H9 (cell line): Measurements from ENCODE around the gene CREB1. TPM values are rescaled to one million over a fixed set of nuclear protein-coding genes. Genes with fewer than 3 reads are reported as not detected.

Experiments
- DNase-seq: peaks from one replicate; pipeline ENCODE4 v3.0.0-alpha.2; 2017
- H2AFZ ChIP-seq: one replicate; pipeline ENCODE4 v1.6.1; 2013; ENCODE audit warnings: mild to moderate bottlenecking, low read length, control low read depth, moderate library complexity
- H2AK5ac ChIP-seq: 2 replicates; pipeline ENCODE4 v1.6.1; 2013; ENCODE audit warnings: low read length, control low read depth, mixed read lengths; ENCODE audit not compliant: insufficient read length
- H2BK120ac ChIP-seq: one replicate; pipeline ENCODE4 v1.6.1; 2013; ENCODE audit warnings: low read depth, mild to moderate bottlenecking, low read length, control low read depth, inconsistent platforms; ENCODE audit not compliant: poor library complexity, severe bottlenecking
- H2BK12ac ChIP-seq: 2 replicates; pipeline ENCODE4 v1.6.1; 2013; ENCODE audit warnings: low read length, control low read depth, mixed read lengths, low read depth; ENCODE audit not compliant: insufficient read length
- H2BK15ac ChIP-seq: 2 replicates; pipeline ENCODE4 v1.6.1; 2013; ENCODE audit warnings: low read depth, low read length, control low read depth
- H2BK20ac ChIP-seq: one replicate; pipeline ENCODE4 v1.6.1; 2013; ENCODE audit warnings: low read depth, mild to moderate bottlenecking, low read length, control low read depth, inconsistent platforms; ENCODE audit not compliant: poor library complexity, severe bottlenecking
- H2BK5ac ChIP-seq: 2 replicates; pipeline ENCODE4 v1.6.1; 2013; ENCODE audit warnings: low read length, control low read depth, mixed read lengths; ENCODE audit not compliant: insufficient read length
- H3K14ac ChIP-seq: 2 replicates; pipeline ENCODE4 v1.6.1; 2013; ENCODE audit warnings: low read length, control low read depth; ENCODE audit not compliant: insufficient read depth
- H3K18ac ChIP-seq: 2 replicates; pipeline ENCODE4 v1.6.1; 2013; ENCODE audit warnings: low read depth, mild to moderate bottlenecking, mixed read lengths, low read length, control low read depth; ENCODE audit not compliant: insufficient read length
- H3K23ac ChIP-seq: 2 replicates; pipeline ENCODE4 v1.6.1; 2013; ENCODE audit warnings: low read length, control low read depth, mixed read lengths, low read depth; ENCODE audit not compliant: insufficient read length
- H3K23me2 ChIP-seq: 2 replicates; pipeline ENCODE4 v1.6.1; 2013; ENCODE audit warnings: low read depth, mild to moderate bottlenecking, mixed read lengths, low read length, control low read depth; ENCODE audit not compliant: insufficient read length, poor library complexity, severe bottlenecking
- H3K27ac ChIP-seq: 2 replicates; pipeline ENCODE4 v1.5.1; 2013; ENCODE audit warnings: low read length, control low read depth, mixed read lengths, low read depth; ENCODE audit not compliant: insufficient read length
- H3K27me3 ChIP-seq: 2 replicates; pipeline ENCODE4 v1.6.1; 2013; ENCODE audit warnings: low read length, control low read depth, inconsistent platforms; ENCODE audit not compliant: insufficient read depth
- H3K4ac ChIP-seq: 2 replicates; pipeline ENCODE4 v1.6.1; 2013; ENCODE audit warnings: low read depth, mild to moderate bottlenecking, control low read depth, inconsistent platforms, low read length, moderate library complexity
- H3K4me1 ChIP-seq: 2 replicates; pipeline ENCODE4 v1.6.1; 2013; ENCODE audit warnings: low read length, control low read depth, inconsistent platforms; ENCODE audit not compliant: insufficient read depth
- H3K4me2 ChIP-seq: 2 replicates; pipeline ENCODE4 v1.6.1; 2013; ENCODE audit warnings: low read length, control low read depth, mixed read lengths; ENCODE audit not compliant: insufficient read length, insufficient read depth
- H3K56ac ChIP-seq: 2 replicates; pipeline ENCODE4 v1.6.1; 2013; ENCODE audit warnings: low read depth, mild to moderate bottlenecking, mixed read lengths, low read length, control low read depth; ENCODE audit not compliant: insufficient read length
- H3K79me1 ChIP-seq: 2 replicates; pipeline ENCODE4 v1.6.1; 2013; ENCODE audit warnings: low read depth, mild to moderate bottlenecking, moderate library complexity, low read length, control low read depth, inconsistent platforms; ENCODE audit not compliant: insufficient read depth, poor library complexity, severe bottlenecking
- H3K79me2 ChIP-seq: 2 replicates; pipeline ENCODE4 v1.6.1; 2013; ENCODE audit warnings: low read length, control low read depth, inconsistent platforms; ENCODE audit not compliant: insufficient read depth
- H3K9ac ChIP-seq: 2 replicates; pipeline ENCODE4 v1.6.1; 2013; ENCODE audit warnings: low read length, control low read depth, mixed read lengths; ENCODE audit not compliant: insufficient read length; ENCODE audit errors: extremely low read depth
- H3K9me3 ChIP-seq: one replicate; pipeline ENCODE4 v1.6.1; 2013; ENCODE audit warnings: low read depth, low read length, inconsistent platforms; ENCODE audit not compliant: control insufficient read depth
- H3T11ph ChIP-seq: one replicate; pipeline ENCODE4 v1.6.1; 2013; ENCODE audit warnings: mild to moderate bottlenecking, low read length, control low read depth, inconsistent platforms
- H4K20me1 ChIP-seq: one replicate; pipeline ENCODE4 v1.6.1; 2013; ENCODE audit not compliant: control insufficient read depth, insufficient read length, insufficient read depth
- H4K5ac ChIP-seq: 2 replicates; pipeline ENCODE4 v1.6.1; 2013; ENCODE audit warnings: low read depth, mild to moderate bottlenecking, mixed read lengths, low read length, control low read depth; ENCODE audit not compliant: insufficient read length
- H4K8ac ChIP-seq: replicated peaks from 2 replicates; pipeline ENCODE4 v1.6.1; 2013; ENCODE audit warnings: low read length, control low read depth, mixed read lengths, low read depth; ENCODE audit not compliant: insufficient read length
- H4K91ac ChIP-seq: 2 replicates; pipeline ENCODE4 v1.6.1; 2013; ENCODE audit warnings: low read depth, mild to moderate bottlenecking, moderate library complexity, mixed read lengths, low read length, control low read depth; ENCODE audit not compliant: insufficient read length
- H3K27ac Mint-ChIP-seq, 3 experiments: 2 replicates in 2 of 3; 3 replicates in 1 of 3; pipeline ENCODE4 v1.8.0; 2020 to 2021; ENCODE audit warnings: mixed read lengths in 3 of 3, mild to moderate bottlenecking in 1 of 3, moderate library complexity in 1 of 3
- H3K27me3 Mint-ChIP-seq: 2 replicates; pipeline ENCODE4 v1.8.0; 2021; ENCODE audit warnings: low read depth, mild to moderate bottlenecking, moderate library complexity, mixed read lengths
- H3K36me3 Mint-ChIP-seq, 3 experiments: 2 replicates in 2 of 3; 3 replicates in 1 of 3; pipeline ENCODE4 v1.8.0; 2020 to 2021; ENCODE audit warnings: low read depth in 3 of 3, mixed read lengths in 3 of 3; ENCODE audit not compliant: insufficient read depth in 1 of 3
- H3K4me1 Mint-ChIP-seq, 2 experiments: 2 replicates each; pipeline ENCODE4 v1.8.0; 2020; ENCODE audit warnings: mixed read lengths in 2 of 2
- H3K4me3 Mint-ChIP-seq, 2 experiments: 2 replicates in 1 of 2; 3 replicates in 1 of 2; pipeline ENCODE4 v1.8.0; 2020 to 2021; ENCODE audit warnings: mild to moderate bottlenecking in 2 of 2, mixed read lengths in 2 of 2, moderate library complexity in 1 of 2
- H3K9me3 Mint-ChIP-seq, 2 experiments: 2 replicates in 1 of 2; 3 replicates in 1 of 2; pipeline ENCODE4 v1.8.0; 2020; ENCODE audit warnings: mild to moderate bottlenecking in 2 of 2, mixed read lengths in 2 of 2, moderate library complexity in 1 of 2
- CTCF ChIP-seq: fragments of 200-600 bp; sonication (generic); conservative IDR thresholded peaks from 3 replicates; pipeline ENCODE4 v1.8.0; 2021; ENCODE audit warnings: antibody characterized with exemption, mild to moderate bottlenecking
- WGBS: extraction: QIAGEN DNeasy Blood & Tissue Kit; methylation state at CpG from one replicate; pipeline ENCODE4 v1.1.7; 2013; ENCODE audit warnings: missing lambda C conversion rate, low lambda C conversion rate, mixed read lengths; ENCODE audit not compliant: insufficient read length; ENCODE audit errors: extremely low coverage; 5-methylcytosine and 5-hydroxymethylcytosine counted together
- total RNA-seq: library from RNA; stranded (reverse); gene quantifications from 2 replicates; pipeline ENCODE4 v1.2.1, GENCODE V29; 2021

CREB1 gene
- total RNA-seq, 1 experiment from 2014 or later, result 103 TPM

- Histone ChIP-seq H3K23ac (no peak overlapping the region), H3K79me1 (peaks cover 4% of the 10 kb centered on the region), H3T11ph (no peak overlapping the region), H3K4me2 (no peak overlapping the region), H4K20me1 (no peaks in the 10 kb centered on the region), H3K9me3 (no peaks in the 10 kb centered on the region), H3K4ac (no peak overlapping the region), H3K79me2 (peaks cover 42% of the 10 kb centered on the region; the same call in 1 of the 2 replicates), H2BK20ac (no peak overlapping the region), H2BK12ac (no peak overlapping the region), H2AFZ (no peak overlapping the region), H3K18ac (no peak overlapping the region), H3K27ac (no peak overlapping the region), H2BK120ac (no peak overlapping the region), H2AK5ac (no peak overlapping the region), H4K91ac (no peak overlapping the region), H3K27me3 (no peaks in the 10 kb centered on the region), H4K5ac (no peak overlapping the region), H3K56ac (no peak overlapping the region), H2BK5ac (no peak overlapping the region), H3K4me1 (no peaks in the 10 kb centered on the region; the same call in 1 of the 2 replicates), H3K23me2 (no peaks in the 10 kb centered on the region), H2BK15ac (no peak overlapping the region), H4K8ac (no peak overlapping the region), H3K14ac (no peak overlapping the region), H3K9ac (no peak overlapping the region)
- H3K4me3 Mint-ChIP-seq, result no peak overlapping the region
- no peak for TF ChIP-seq CTCF
- DNase-seq, result no peak
- H3K4me1 Mint-ChIP-seq, result peaks cover 12 to 23% of the 10 kb centered on the region in 2 experiments
- no peaks in the 10 kb centered on the region for H3K9me3 Mint-ChIP-seq
- WGBS, result no CpG with 5 or more reads among the region's 2 CpGs
- H3K36me3 Mint-ChIP-seq, result peaks cover 9 to 22% (median 17%) of the 10 kb centered on the region in 3 experiments; a peak in 6 of 7 replicates
- H3K27me3 Mint-ChIP-seq, result no peaks in the 10 kb centered on the region
- no peak overlapping the region for H3K27ac Mint-ChIP-seq
These were observed 12.2 kb downstream of the CREB1 start for GRCh38 chr2:207541933-207542332.
